HepG2 (cell line): ENCODE results near the gene MATK. TPM values are rescaled to one million over a fixed set of nuclear protein-coding genes. Genes with fewer than 3 reads are reported as not detected.

Experiments used
- HINFP ChIP-seq: sonication (generic); formaldehyde crosslinking; IDR thresholded peaks from 2 replicates; pipeline ENCODE4 v1.4.0; 2020; ENCODE audit warnings: low read depth, mild to moderate bottlenecking, missing genetic modification reagents
- HNRNPL ChIP-seq: fragments of 200-400 bp; formaldehyde crosslinking; IDR thresholded peaks from 2 replicates; pipeline ENCODE4 v1.6.1; 2017; ENCODE audit warnings: mild to moderate bottlenecking, low read depth, low read length
- MXI1 ChIP-seq: IDR thresholded peaks from 3 replicates; pipeline ENCODE4 v1.6.1; 2012; ENCODE audit warnings: low read depth, low read length, inconsistent platforms, borderline replicate concordance
- REL ChIP-seq: sonication (generic); formaldehyde crosslinking; conservative IDR thresholded peaks from 2 replicates; pipeline ENCODE4 v1.8.0; 2022; ENCODE audit warnings: mild to moderate bottlenecking, missing genetic modification reagents, moderate library complexity
- THRA ChIP-seq: sonication (generic); formaldehyde crosslinking; IDR thresholded peaks from 2 replicates; pipeline ENCODE4 v1.4.0; 2020; ENCODE audit warnings: missing genetic modification reagents, borderline replicate concordance
- TOPORS ChIP-seq: sonication (generic); formaldehyde crosslinking; IDR thresholded peaks from 2 replicates; pipeline ENCODE4 v1.8.0; 2023; ENCODE audit warnings: mild to moderate bottlenecking, missing genetic modification reagents
- ZBTB37 ChIP-seq: sonication (generic); formaldehyde crosslinking; IDR thresholded peaks from 2 replicates; pipeline ENCODE4 v1.4.0; 2020; ENCODE audit warnings: mild to moderate bottlenecking, missing genetic modification reagents
- ZBTB49 ChIP-seq: sonication (generic); formaldehyde crosslinking; IDR thresholded peaks from 2 replicates; pipeline ENCODE4 v1.4.0; 2020; ENCODE audit warnings: missing genetic modification reagents, borderline replicate concordance
- polyA plus RNA-seq, 8 experiments: library from polyadenylated mRNA; depleted of rRNA in 3 of 8; stranded (reverse) in 7 of 8; unstranded in 1 of 8; fragments of >200 nt; fragmentation: Illumina TruSeq in 4 of 8; extraction: Trizol in 4 of 8; gene quantifications; 2 replicates each; pipeline versions ENCODE4 v1.2.1 to v1.2.3, GENCODE V29; 2011 to 2016; ENCODE audit warnings: low read depth in 4 of 8, missing spikeins in 1 of 8, mixed read lengths in 1 of 8; ENCODE audit not compliant: insufficient read depth in 1 of 8
- total RNA-seq, 5 experiments: library from RNA; depleted of rRNA; stranded (reverse); fragments of >200 nt; fragmentation: Illumina TruSeq; extraction: Trizol; gene quantifications; 2 replicates each; pipeline ENCODE4 v1.2.3, GENCODE V29; 2016; ENCODE audit warnings: low read depth in 1 of 5

MATK gene
- total and polyA plus RNA-seq, 2 of the 13 experiments (the other 11 are each of a cell fraction or from before 2014, with no cell fraction given), result 0.09 TPM; not detected in 1

- TF ChIP-seq MXI1 (no peak), ZBTB37 (CRISPR knock-in tag) (no peak), TOPORS (no peak), THRA (CRISPR knock-in tag) (no peak), HNRNPL (no peak), ZBTB49 (CRISPR knock-in tag) (no peak), REL (CRISPR knock-in tag) (no peak), HINFP (CRISPR knock-in tag) (no peak)
- TF ChIP-seq, all 625 proteins: peak for 0
Observed at GRCh38 chr19:3808420-3809143, 22.4 kb upstream of the MATK start (continued).
